KOPT-K1 (cell line): ENCODE measurements around the gene TUBGCP2.

Experiments
- H3K27ac ChIP-seq: fragments of 200-600 bp; sonication (generic); 2 replicates; pipeline ENCODE4 v1.5.1; 2016; ENCODE audit warnings: antibody characterized with exemption, mild to moderate bottlenecking, low read depth, low read length; ENCODE audit not compliant: poor library complexity, severe bottlenecking
- H3K36me3 ChIP-seq: fragments of 200-600 bp; sonication (generic); 2 replicates; pipeline ENCODE4 v1.5.1; 2017; ENCODE audit warnings: antibody characterized with exemption, mild to moderate bottlenecking, low read length, moderate library complexity; ENCODE audit not compliant: insufficient read depth
- H3K9me3 ChIP-seq: fragments of 200-600 bp; sonication (generic); 2 replicates; pipeline ENCODE4 v1.5.1; 2017; ENCODE audit warnings: antibody characterized with exemption, low read length, mild to moderate bottlenecking; ENCODE audit not compliant: insufficient read depth, poor library complexity, severe bottlenecking

Gene TUBGCP2

DNA sequence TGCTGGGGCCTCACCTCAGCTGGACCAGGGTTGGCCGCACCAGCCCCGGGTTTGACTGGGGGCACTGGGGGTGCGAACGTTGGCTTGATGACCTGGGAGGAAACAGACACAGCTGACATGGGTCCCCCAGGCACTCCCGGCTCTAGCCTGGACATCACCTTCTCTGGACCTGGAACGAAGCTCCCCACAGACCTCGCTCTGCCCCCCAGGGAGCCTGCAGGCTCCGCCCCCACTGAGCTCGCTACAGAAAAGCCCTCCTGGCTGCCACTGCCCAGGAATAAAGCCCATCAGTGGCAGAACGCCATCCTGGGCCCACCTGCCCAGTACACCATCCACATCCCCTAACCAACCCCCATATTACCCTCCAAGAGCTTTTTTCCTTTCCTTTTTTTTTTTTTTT lies 45.0 kb downstream of the TUBGCP2 start:
- no peaks in the 10 kb centered on the region for H3K9me3 ChIP-seq
- no peak overlapping the region for H3K27ac ChIP-seq
- H3K36me3 ChIP-seq: no peaks in the 10 kb centered on the region

DNA sequence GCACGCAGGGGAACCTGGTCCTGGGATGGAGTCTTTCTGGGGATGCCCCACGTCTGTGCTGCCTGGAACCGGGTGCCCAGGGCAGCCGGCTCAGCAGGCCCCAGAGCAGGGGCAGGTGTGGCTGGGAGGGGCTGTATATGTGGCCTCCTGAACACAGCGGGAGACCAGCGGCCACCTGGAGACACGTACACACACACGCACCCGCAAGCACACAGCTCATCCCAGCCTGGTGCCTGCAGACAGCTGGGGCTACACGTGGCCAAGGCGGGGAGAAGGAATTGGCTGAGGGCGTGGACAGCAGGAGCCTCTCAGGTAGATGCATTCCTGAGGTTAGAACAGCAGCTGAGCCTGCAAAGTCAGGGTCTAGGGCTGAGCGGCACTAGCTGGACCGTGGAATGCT lies 46.0 kb downstream of the TUBGCP2 start:
- Histone ChIP-seq H3K27ac (no peak overlapping the region), H3K36me3 (no peaks in the 10 kb centered on the region), H3K9me3 (no peaks in the 10 kb centered on the region)

DNA sequence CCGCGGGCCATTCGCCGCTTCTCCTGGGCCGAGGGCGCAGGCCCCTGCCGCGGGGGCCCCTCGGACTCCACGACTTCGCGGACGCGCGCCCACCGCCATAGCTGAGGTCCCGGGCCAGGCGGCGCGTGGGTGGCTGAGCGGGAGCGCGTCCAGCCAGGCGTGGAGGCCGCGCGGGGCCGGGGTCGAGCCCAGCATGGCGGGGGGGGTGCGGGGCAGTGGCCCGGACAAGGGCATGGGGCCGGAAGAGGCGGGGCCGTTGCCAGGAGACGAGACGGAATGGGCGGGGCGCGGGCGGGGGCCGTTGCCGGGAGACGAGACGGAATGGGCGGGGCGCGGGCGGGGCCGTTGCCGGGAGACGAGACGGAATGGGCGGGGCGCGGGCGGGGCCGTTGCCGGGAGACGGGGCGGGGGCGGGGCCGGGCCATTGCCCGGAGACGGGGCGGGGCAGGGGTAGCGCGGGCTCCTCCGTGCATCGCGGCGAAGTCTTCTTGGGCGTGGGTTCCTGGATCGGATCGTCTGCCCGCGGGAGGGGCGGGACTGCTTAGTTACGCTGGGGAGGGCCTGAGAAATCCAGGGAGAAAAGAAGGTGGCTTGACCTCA lies 46.8 kb downstream of the TUBGCP2 start:
- Histone ChIP-seq H3K27ac (no peak overlapping the region), H3K36me3 (no peaks in the 10 kb centered on the region)

GRCh38 chr10:133260895-133261725 lies 47.6 kb downstream of the TUBGCP2 start:
- Histone ChIP-seq H3K36me3 (no peaks in the 10 kb centered on the region), H3K27ac (no peak overlapping the region), H3K9me3 (no peaks in the 10 kb centered on the region)

More for the DNA sequence above, 46.8 kb downstream of the TUBGCP2 start:
- H3K9me3 ChIP-seq: no peaks in the 10 kb centered on the region

GRCh38 chr10:133259602-133259989 lies 49.1 kb downstream of the TUBGCP2 start:
- no peak overlapping the region for H3K27ac ChIP-seq

GRCh38 chr10:133258818-133259601 lies 49.7 kb downstream of the TUBGCP2 start:
- no peaks in the 10 kb centered on the region for H3K36me3 ChIP-seq
- peak overlapping the region; percentile 38 for H3K27ac ChIP-seq
- no peaks in the 10 kb centered on the region for H3K9me3 ChIP-seq

More at GRCh38 chr10:133259602-133259989, 49.1 kb downstream of the TUBGCP2 start:
- H3K9me3 ChIP-seq: no peaks in the 10 kb centered on the region
- no peaks in the 10 kb centered on the region for H3K36me3 ChIP-seq

DNA sequence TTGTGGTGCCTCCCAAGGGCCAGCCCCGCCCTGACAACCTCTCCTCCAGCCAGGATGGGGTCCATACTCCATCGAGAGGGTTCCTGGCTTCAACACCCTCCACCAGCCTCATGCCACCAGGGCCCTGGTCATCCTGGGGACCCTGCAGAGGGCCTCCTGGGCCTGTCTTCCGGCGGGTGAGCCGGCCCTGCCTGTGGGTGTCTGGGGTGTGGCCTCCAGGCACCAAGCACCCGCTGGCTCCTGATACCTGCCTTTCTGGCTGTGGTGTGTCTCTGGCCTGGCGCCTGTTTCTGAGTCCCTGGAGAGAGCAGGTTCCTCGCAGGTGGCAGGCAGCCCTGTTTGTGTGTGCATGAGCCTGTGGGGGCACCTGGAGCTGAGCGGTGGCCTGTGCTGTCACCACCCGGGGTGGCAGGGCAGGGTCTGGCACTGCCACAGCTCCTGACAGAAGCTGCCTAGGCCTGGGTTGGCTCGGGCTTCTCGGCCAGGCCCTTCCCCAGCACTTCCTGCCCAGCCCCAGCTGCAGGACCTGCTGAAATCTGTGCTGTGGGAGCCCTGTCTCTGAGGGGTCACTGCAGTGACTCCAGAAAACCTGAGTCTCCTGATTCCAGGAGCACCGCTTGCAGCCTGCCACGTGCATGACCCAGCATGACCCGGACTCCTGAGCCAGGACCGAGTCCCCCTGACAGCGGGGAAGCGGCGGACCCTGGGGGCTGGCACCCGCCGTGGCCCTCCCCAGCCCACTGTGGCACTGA lies 50.4 kb downstream of the TUBGCP2 start:
- no peaks in the 10 kb centered on the region for H3K9me3 ChIP-seq
- H3K27ac ChIP-seq: peak overlapping the region; percentile 38
- no peaks in the 10 kb centered on the region for H3K36me3 ChIP-seq

- no peaks in the 10 kb centered on the region for H3K9me3 ChIP-seq
- H3K36me3 ChIP-seq: no peaks in the 10 kb centered on the region
- no peak overlapping the region for H3K27ac ChIP-seq
Measured at GRCh38 chr10:133257489-133258065, 51.1 kb downstream of the TUBGCP2 start.

DNA sequence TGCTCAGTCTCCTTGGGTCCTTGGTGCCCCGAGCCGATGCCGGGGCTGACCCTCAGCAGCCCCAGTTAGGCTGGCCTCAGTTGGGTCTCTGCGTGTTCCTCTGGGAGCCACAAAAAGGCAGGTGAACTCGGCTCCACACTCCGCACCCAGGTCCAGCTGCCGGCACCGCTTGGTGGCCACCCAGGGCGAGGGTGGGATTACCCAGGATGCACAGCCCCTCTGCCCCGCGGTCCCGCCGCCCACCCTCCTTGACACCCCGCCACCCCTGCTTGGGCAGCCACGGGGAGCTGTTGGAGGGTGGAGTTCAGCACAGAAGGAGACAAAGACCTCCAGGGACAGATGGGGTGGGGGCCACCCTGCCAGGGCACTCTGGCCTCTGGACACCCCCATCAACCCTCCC lies 53.3 kb downstream of the TUBGCP2 start:
- Histone ChIP-seq H3K9me3 (no peaks in the 10 kb centered on the region), H3K27ac (no peak overlapping the region), H3K36me3 (no peaks in the 10 kb centered on the region)

- H3K9me3 ChIP-seq: no peaks in the 10 kb centered on the region
- no peak overlapping the region for H3K27ac ChIP-seq
- no peaks in the 10 kb centered on the region for H3K36me3 ChIP-seq
Measured at GRCh38 chr10:133254421-133255120, 54.1 kb downstream of the TUBGCP2 start.

GRCh38 chr10:133253361-133253955 lies 55.2 kb downstream of the TUBGCP2 start:
- H3K9me3 ChIP-seq: no peaks in the 10 kb centered on the region
- H3K36me3 ChIP-seq: no peaks in the 10 kb centered on the region
- no peak overlapping the region for H3K27ac ChIP-seq

- Histone ChIP-seq H3K9me3 (no peaks in the 10 kb centered on the region), H3K36me3 (no peaks in the 10 kb centered on the region), H3K27ac (no peak overlapping the region)
Measured at GRCh38 chr10:133252223-133252552, 56.5 kb downstream of the TUBGCP2 start.

GRCh38 chr10:133251388-133252222 lies 57.1 kb downstream of the TUBGCP2 start:
- no peaks in the 10 kb centered on the region for H3K36me3 ChIP-seq
- H3K27ac ChIP-seq: no peak overlapping the region
- no peaks in the 10 kb centered on the region for H3K9me3 ChIP-seq
